ENCODE data around the gene NEK5.

- TF ChIP-seq CTCF (IDR thresholded peaks at IDR 0.05; ENCODE audit: insufficient read depth, low read depth, low read length) (no peak), EZH2 (IDR thresholded peaks at IDR 0.05; ENCODE audit: insufficient read depth, low read length) (no peak)
Observed at GRCh38 chr13:52173373-52173772, 44.5 kb upstream of the NEK5 start.

Data from astrocyte (in vitro differentiated cells and primary cell).